ENCODE results near the gene ETS1. TPM values are rescaled to one million over a fixed set of nuclear protein-coding genes. Genes with fewer than 3 reads are reported as not detected.
A peak's percentile ranks its signal among the peaks of the same experiment; 100 is the strongest.

ETS1 gene
- total RNA-seq, 2 donors from 2014 or later: 19.3 to 37.6 TPM

DNA sequence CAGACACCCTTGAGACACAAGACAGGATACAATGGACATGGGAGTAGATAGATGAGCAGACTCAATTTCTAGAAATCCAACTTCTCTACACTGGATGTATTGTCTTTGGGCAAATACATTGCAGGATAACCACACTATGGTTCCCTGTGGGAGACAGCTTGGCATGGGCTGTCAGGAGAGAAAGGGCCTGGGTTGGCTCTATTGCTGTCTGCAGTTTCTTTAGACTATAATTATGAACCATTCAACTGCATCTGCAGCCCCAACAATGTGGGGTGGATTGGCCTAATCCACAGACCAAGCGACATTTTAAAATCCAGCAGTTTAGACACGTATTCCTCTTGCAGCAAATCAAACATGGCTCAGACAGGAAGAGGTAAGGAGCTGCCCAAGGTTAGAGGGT is 60.3 kb downstream of the ETS1 start:
- no peaks in the 10 kb centered on the region for H3K9me3 ChIP-seq
- H3K4me3 ChIP-seq: no peak overlapping the region
- no peak for TF ChIP-seq CTCF (IDR thresholded peaks at IDR 0.05)
- DNase-seq: no peak
- H3K36me3 ChIP-seq: no peaks in the 10 kb centered on the region
- intact Hi-C loops (cut with DNase I): no loop called here
- H3K4me1 ChIP-seq: no peaks in the 10 kb centered on the region
- no peaks in the 10 kb centered on the region for H3K27me3 ChIP-seq
- no peak overlapping the region for H3K27ac ChIP-seq
- no peak overlapping the region for H3K9ac ChIP-seq (ENCODE audit: low read depth in 2 of 2, low read length in 2 of 2)

DNA sequence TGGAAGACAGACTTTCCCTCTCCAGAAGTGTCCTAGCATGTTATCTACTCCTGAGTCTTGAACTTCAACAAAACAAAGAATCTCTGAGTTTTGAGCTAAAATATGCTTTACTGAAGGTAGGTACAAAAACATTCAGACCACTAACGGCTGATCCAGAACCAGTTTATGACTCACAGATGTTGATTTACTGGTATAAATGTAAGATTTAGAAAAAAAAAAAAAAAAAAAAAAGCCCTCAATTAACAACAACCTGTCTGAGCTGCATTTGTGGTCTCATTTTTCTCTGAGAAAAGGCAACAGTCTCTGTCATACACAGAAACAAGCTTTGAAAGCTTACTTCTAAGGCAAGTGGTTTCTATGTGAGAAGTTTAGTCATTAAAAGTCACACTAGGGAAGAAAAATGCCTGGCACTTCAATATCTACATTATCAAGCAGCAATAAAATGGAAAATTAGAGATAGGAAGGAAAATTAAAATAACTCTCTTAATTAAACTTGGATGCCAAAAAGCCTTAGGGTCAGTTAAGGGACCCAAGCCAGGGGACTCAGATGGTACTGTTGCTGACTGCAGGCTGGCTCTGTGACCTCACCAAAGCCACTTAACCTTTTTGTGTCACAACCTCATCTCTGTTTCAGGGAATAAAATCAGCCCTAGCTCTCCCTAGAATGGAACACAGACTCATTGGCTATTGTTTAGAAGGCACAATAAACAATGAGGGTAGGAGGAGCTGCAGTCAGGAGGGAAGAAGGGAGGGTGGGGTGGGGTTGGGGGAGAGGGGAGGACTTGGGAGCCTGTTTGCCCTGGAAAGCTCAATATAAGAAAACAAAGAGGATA is 61.7 kb downstream of the ETS1 start:
- H3K4me1 ChIP-seq: no peaks in the 10 kb centered on the region
- no peaks in the 10 kb centered on the region for H3K36me3 ChIP-seq
- no peak overlapping the region for H3K4me3 ChIP-seq
- H3K9ac ChIP-seq (ENCODE audit: low read depth in 2 of 2, low read length in 2 of 2): no peak overlapping the region
- peak overlapping the region; percentile 15 for H3K27ac ChIP-seq
- no peaks in the 10 kb centered on the region for H3K27me3 ChIP-seq
- DNase-seq: no peak
- TF ChIP-seq CTCF (IDR thresholded peaks at IDR 0.05): no peak
- intact Hi-C loops (cut with DNase I): no loop called here
- H3K9me3 ChIP-seq: no peaks in the 10 kb centered on the region

GRCh38 chr11:128524172-128524571 is 63.2 kb downstream of the ETS1 start:
- no peak for TF ChIP-seq CTCF (IDR thresholded peaks at IDR 0.05)
- Histone ChIP-seq H3K4me1 (no peaks in the 10 kb centered on the region), H3K36me3 (no peaks in the 10 kb centered on the region), H3K4me3 (no peak overlapping the region), H3K9ac (ENCODE audit: low read depth in 2 of 2, low read length in 2 of 2) (no peak overlapping the region), H3K27ac (no peak overlapping the region), H3K27me3 (no peaks in the 10 kb centered on the region), H3K9me3 (no peaks in the 10 kb centered on the region)
- intact Hi-C loops (cut with DNase I): no loop called here
- DNase-seq: no peak

DNA sequence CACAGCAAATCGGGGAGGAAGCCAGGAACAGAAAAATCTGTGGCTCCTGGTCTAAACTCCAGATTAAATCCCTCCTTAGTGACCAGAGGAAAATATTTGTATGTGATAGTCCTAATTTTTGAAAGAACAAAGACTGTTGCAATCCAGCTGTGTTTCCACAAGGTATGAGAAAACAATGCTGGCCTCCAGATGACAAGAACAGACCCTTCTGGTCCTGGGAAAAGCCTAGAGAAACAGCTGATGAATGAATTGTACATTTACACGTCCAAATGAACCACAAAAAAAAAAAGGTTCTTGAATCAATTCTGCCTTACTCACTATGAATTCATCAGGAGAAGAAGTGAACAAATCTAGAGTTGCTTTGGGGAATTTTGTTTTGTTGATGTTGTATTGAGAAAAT is 63.7 kb downstream of the ETS1 start:
- TF ChIP-seq CTCF (IDR thresholded peaks at IDR 0.05): no peak
- no peak for DNase-seq
- no peaks in the 10 kb centered on the region for H3K36me3 ChIP-seq
- no peak overlapping the region for H3K9ac ChIP-seq (ENCODE audit: low read depth in 2 of 2, low read length in 2 of 2)
- intact Hi-C loops (cut with DNase I): no loop called here
- no peak overlapping the region for H3K4me3 ChIP-seq
- no peaks in the 10 kb centered on the region for H3K9me3 ChIP-seq
- H3K27me3 ChIP-seq: no peaks in the 10 kb centered on the region
- H3K27ac ChIP-seq: peak overlapping the region; percentile 91
- no peaks in the 10 kb centered on the region for H3K4me1 ChIP-seq

GRCh38 chr11:128522943-128523518 is 64.3 kb downstream of the ETS1 start:
- H3K4me1 ChIP-seq: no peaks in the 10 kb centered on the region
- H3K36me3 ChIP-seq: no peaks in the 10 kb centered on the region
- no peak for TF ChIP-seq CTCF (IDR thresholded peaks at IDR 0.05)
- H3K9ac ChIP-seq (ENCODE audit: low read depth in 2 of 2, low read length in 2 of 2): peak overlapping the region; percentile 55 to 90
- H3K4me3 ChIP-seq: peak overlapping the region; percentile 60
- DNase-seq: no peak
- H3K9me3 ChIP-seq: no peaks in the 10 kb centered on the region
- intact Hi-C loops (cut with DNase I): no loop called here
- no peaks in the 10 kb centered on the region for H3K27me3 ChIP-seq
- H3K27ac ChIP-seq: peak overlapping the region; percentile 91

All from colonic mucosa (tissue), 4 donors.